Measurements from ENCODE around the gene LPCAT1. TPM values are rescaled to one million over a fixed set of nuclear protein-coding genes. Genes with fewer than 3 reads are reported as not detected.

LPCAT1 gene
- total RNA-seq, 1 experiment from 2014 or later = 17.1 TPM

DNA sequence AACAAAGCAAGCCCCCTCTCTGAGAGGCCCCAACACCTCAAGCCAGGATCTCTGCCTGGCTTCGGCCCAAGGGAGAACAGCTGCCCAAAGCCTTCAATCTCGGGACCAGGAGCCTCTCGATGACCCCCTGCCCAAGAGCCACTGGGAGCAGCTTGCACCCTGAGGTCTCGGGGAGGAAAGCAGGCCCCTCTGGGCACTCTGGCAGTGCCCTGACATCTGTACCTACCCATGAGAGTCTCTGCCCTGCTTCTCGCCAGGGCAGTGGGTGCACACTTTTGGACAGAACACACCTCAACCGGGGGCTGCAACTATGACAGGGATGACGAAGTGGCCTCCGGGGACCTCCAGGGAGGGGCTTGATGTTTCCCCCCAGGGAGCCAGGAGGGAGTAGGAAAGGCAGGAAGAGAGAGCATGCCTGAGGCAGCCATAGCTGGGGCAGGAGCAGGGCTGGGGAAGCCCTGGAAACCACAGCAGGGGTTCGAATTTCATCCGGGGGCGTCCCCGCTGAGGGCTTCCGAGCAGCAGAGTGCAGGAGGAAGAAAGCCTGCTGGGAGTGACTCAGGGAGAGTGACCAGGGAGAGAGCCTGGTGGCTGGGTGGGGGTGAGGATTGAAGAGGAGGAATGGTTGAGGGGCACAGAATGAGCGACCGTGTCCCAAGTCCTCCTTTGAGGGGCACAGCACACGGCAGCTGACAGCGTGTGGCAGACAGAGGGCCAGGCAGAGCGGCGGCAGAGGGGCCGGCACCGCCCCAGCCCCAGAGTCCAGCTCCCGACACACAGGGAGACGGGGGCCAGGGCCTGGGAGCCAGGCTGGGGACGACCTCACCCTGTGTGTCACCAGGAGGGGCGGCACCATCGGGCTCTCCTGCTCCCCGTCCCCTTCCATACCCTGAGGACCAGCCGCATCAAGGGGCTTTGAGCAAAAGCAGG is 1.8 kb downstream of the LPCAT1 start:
- Mint-ChIP-seq H3K4me3 (ENCODE audit: unreplicated experiment) (peak overlapping the region; percentile 78), H3K36me3 (ENCODE audit: insufficient read depth, unreplicated experiment) (peaks cover 25% of the 10 kb centered on the region), H3K4me1 (ENCODE audit: insufficient read depth, unreplicated experiment) (peaks cover 15% of the 10 kb centered on the region), H3K27me3 (ENCODE audit: insufficient read depth, unreplicated experiment) (no peaks in the 10 kb centered on the region), H3K27ac (ENCODE audit: low read depth, unreplicated experiment) (peak overlapping the region; percentile 91), H3K9me3 (ENCODE audit: unreplicated experiment) (no peaks in the 10 kb centered on the region)
- BruUV-seq (replicated peaks) = no TSS peak
- ChIA-PET POLR2A (interaction anchor here (1.2 kb wide), 5 partner anchors 9 to 204 kb away, joined by 3 to 4 read pairs (median 4); no protein-coding TSS in a partner anchor), CTCF (interaction anchor here (0.6 kb wide), 1 partner anchor 1372 kb away, joined by 6 read pairs; no protein-coding TSS in a partner anchor)
- intact Hi-C loops (cut with micrococcal nuclease) = loop anchor here (5.0 kb wide), 1 partner anchor 80 kb away; no protein-coding TSS in a partner anchor
- TF ChIP-seq, protein P1, sequence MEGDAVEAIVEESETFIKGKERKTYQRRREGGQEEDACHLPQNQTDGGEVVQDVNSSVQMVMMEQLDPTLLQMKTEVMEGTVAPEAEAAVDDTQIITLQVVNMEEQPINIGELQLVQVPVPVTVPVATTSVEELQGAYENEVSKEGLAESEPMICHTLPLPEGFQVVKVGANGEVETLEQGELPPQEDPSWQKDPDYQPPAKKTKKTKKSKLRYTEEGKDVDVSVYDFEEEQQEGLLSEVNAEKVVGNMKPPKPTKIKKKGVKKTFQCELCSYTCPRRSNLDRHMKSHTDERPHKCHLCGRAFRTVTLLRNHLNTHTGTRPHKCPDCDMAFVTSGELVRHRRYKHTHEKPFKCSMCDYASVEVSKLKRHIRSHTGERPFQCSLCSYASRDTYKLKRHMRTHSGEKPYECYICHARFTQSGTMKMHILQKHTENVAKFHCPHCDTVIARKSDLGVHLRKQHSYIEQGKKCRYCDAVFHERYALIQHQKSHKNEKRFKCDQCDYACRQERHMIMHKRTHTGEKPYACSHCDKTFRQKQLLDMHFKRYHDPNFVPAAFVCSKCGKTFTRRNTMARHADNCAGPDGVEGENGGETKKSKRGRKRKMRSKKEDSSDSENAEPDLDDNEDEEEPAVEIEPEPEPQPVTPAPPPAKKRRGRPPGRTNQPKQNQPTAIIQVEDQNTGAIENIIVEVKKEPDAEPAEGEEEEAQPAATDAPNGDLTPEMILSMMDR (IDR thresholded peaks at IDR 0.05; ENCODE audit: unreplicated experiment) = no peak
- DNase-seq (ENCODE audit: unreplicated experiment) = peak; percentile 80

DNA sequence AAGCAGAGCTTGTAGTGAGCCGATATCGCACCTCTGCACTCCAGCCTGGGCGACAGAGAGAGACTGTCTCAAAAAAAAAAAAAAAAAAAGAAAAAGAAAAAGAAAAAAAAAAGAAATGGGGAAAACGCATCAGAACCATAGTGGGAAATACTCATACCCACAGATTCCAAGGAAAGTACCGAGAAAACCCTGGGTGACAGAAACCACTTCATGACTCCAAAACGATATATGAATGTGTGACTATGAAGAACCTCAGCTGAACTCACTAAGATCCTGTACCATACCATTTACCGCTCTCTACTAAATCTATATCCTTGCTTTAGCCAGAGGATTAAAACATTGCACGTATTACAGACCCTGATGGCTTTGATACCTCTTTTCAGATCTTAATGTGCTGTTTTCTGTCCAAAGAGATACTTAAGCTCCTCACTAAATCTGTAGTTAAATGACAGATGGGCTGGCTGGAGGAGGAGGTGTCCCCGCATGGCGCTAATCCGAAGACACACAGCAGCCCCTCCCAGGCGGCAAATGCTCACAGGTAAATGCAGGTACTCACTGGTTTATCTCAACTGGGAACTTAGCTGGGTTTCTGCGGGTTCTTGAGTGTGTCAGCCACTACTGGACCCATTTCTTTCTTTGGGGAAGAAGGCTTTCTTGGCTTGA is 2.8 kb downstream of the LPCAT1 start:
- ChIA-PET CTCF (interaction anchor here (1.0 kb wide), 1 partner anchor 10 kb away, joined by 3 read pairs; no protein-coding TSS in a partner anchor), POLR2A (interaction anchor here (1.2 kb wide), 2 partner anchors 9 to 203 kb away, joined by 3 read pairs; no protein-coding TSS in a partner anchor)
- no peak for DNase-seq (ENCODE audit: unreplicated experiment)
- Mint-ChIP-seq H3K36me3 (ENCODE audit: insufficient read depth, unreplicated experiment) (peaks cover 25% of the 10 kb centered on the region), H3K9me3 (ENCODE audit: unreplicated experiment) (no peaks in the 10 kb centered on the region), H3K27ac (ENCODE audit: low read depth, unreplicated experiment) (peak overlapping the region; percentile 22), H3K4me1 (ENCODE audit: insufficient read depth, unreplicated experiment) (peaks cover 15% of the 10 kb centered on the region), H3K4me3 (ENCODE audit: unreplicated experiment) (no peak overlapping the region), H3K27me3 (ENCODE audit: insufficient read depth, unreplicated experiment) (no peaks in the 10 kb centered on the region)
- TF ChIP-seq, protein P1 (IDR thresholded peaks at IDR 0.05; ENCODE audit: unreplicated experiment) = no peak
- BruUV-seq (replicated peaks) = no TSS peak
- intact Hi-C loops (cut with micrococcal nuclease) = loop anchor here (5.0 kb wide), 1 partner anchor 81 kb away; no protein-coding TSS in a partner anchor

DNA sequence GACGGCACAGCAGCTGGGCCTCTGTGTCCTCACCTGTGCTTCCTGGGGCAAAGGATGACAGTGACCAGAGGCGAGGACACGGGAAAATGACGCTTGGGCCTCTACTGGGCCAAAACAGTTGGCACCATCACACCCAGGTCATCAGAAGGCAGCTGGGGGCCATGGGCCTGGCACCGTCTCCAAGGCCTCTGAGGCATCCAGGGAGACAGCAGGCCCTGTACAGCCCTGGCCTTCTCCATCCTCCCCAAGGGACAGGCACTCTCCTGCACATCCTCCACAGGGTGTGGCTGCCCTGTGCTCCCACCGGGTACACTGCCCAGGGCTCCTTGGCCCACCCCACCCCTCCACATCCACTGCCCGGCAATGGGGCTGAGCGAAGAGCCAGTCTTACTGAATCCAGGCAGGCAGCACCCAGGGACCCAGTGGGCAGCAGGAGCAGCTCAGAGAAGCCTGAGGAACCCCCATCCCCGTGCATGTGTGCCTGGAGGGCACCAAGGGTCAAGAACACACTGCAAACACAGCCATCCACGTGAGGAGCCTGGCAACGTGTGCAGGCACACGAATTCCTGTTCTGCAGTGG is 4.0 kb downstream of the LPCAT1 start:
- H3K36me3 Mint-ChIP-seq (ENCODE audit: insufficient read depth, unreplicated experiment) = peaks cover 25% of the 10 kb centered on the region
- ChIA-PET POLR2A (no interaction called here), CTCF (no interaction called here)
- TF ChIP-seq, protein P1 (IDR thresholded peaks at IDR 0.05; ENCODE audit: unreplicated experiment) = no peak
- intact Hi-C loops (cut with micrococcal nuclease) = loop anchor here (5.0 kb wide), 1 partner anchor 83 kb away; no protein-coding TSS in a partner anchor
- no TSS peak for BruUV-seq (replicated peaks)
- no peaks in the 10 kb centered on the region for H3K9me3 Mint-ChIP-seq (ENCODE audit: unreplicated experiment)
- DNase-seq (ENCODE audit: unreplicated experiment) = no peak
- H3K27me3 Mint-ChIP-seq (ENCODE audit: insufficient read depth, unreplicated experiment) = no peaks in the 10 kb centered on the region
- H3K4me1 Mint-ChIP-seq (ENCODE audit: insufficient read depth, unreplicated experiment) = peaks cover 15% of the 10 kb centered on the region
- no peak overlapping the region for H3K4me3 Mint-ChIP-seq (ENCODE audit: unreplicated experiment)
- H3K27ac Mint-ChIP-seq (ENCODE audit: low read depth, unreplicated experiment) = no peak overlapping the region

DNA sequence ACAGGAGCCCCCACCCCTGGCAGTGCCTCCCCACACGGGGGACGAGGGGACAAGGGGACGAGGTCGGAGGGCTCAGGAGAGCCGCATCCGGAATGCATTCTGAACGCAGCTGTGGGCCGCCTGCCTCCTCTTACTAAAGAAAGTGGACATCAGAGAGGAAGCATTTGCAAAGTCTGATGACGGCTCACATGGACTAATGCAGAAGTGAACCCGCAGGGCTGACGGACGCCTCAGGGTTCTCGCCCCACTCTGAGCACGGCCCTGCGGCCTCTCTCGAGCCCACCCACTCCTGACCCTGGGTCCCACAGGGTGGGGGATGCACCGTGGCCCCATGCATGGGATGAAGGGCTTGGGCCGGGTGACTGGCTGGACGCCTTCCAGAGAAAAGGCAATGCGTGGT is 5.9 kb downstream of the LPCAT1 start:
- H3K4me3 Mint-ChIP-seq (ENCODE audit: unreplicated experiment) = no peak overlapping the region
- no peaks in the 10 kb centered on the region for H3K27me3 Mint-ChIP-seq (ENCODE audit: insufficient read depth, unreplicated experiment)
- ChIA-PET CTCF (no interaction called here), POLR2A (no interaction called here)
- no peak overlapping the region for H3K27ac Mint-ChIP-seq (ENCODE audit: low read depth, unreplicated experiment)
- H3K9me3 Mint-ChIP-seq (ENCODE audit: unreplicated experiment) = no peaks in the 10 kb centered on the region
- TF ChIP-seq, protein P1 (IDR thresholded peaks at IDR 0.05; ENCODE audit: unreplicated experiment) = no peak
- H3K4me1 Mint-ChIP-seq (ENCODE audit: insufficient read depth, unreplicated experiment) = peaks cover 14% of the 10 kb centered on the region
- H3K36me3 Mint-ChIP-seq (ENCODE audit: insufficient read depth, unreplicated experiment) = peaks cover 25% of the 10 kb centered on the region
- BruUV-seq (replicated peaks) = no TSS peak
- intact Hi-C loops (cut with micrococcal nuclease) = no loop called here
- no peak for DNase-seq (ENCODE audit: unreplicated experiment)

Data from MCF 10A (cell line).